ELF-1 (cell line): ENCODE measurements around the gene PITPNB.
A peak's percentile ranks its signal among the peaks of the same experiment; 100 is the strongest.

Experiments used
- DNase-seq: peaks from one replicate; pipeline ENCODE4 v3.0.0-alpha.2; 2016; ENCODE audit warnings: low read depth, low spot score

The PITPNB gene

DNA sequence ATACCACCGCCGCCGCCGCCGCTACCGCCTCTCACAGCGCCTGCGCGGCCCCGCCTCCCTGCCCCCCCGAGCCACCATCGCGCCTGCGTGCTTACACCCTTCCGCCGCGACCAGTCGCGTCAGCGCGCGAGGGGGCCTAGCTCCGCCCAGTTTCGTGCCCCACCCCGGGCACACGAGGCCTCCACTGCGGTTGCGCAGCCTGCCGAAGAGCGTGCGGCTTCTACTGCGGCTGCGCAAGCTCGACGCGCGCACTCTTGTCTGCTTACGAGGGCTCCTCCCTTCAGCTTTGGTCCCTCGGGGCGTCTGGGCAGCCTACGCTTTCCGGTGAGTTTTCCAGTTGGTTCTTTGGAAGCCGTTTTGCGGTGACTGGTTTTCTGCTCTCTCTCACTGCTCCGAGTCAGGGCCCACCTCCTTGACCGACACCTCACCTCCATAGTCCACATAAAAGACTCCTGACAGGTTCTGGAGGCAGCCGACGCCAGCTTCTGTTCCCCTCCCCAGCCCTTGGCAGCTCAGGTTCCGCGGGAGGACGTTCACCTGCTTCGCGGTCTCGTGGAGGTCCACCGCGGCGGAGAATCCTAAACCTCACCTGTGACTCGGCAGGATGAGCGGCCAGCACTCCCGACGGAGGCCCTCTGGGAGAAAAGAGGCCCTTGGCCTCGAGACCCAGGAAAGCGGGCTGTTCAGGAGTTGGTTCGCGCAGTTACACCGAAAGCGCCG is at the start of gene PITPNB:
TSS of gene PITPNB (minus strand) at position 35 of the 720 bp plus-strand sequence. CDS start 65 bp downstream, outside the sequence.
- peak; percentile 99 for DNase-seq

DNA sequence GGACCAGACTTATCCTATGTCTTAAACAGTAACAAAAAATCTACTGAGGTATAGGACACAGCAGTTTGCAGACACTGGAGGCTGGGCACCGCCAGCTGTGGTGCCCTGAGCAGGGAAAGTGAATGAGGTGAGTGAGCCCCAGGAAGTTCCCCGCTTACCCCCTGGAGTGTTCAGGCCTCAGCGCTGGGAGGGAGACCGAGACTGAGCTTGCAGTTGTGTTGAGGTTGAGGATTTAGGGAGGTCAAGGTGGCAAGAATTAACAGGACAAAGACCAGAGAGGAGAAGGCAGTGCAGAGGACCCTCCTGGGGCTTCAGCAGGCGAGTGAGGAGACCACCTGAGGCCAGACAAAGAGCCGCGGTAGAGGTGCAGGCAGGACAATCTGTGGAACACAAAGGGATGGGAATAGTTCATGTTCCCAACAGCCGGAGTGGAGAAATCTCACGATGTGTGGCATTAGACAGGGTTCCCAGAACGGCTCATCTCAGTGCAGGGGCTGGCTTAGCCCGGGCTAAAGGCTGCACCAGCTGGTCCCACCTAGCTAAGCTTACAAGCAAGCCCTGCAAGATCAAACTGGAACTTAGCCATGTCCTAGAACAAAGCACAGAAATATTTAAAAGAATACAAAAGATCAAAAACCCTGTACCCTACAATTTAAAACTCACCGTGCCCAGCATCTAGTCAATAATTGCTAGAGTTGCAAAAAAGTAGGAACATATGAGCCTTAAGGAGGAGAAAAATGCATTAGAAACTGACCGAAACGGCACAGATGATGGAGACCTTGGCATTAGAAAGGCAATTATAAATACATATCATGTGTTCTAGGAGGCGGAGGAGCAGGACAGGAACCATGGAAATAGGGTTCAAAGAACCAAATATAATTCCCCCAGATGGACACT is 47.4 kb upstream of the PITPNB start:
- no peak for DNase-seq

DNA sequence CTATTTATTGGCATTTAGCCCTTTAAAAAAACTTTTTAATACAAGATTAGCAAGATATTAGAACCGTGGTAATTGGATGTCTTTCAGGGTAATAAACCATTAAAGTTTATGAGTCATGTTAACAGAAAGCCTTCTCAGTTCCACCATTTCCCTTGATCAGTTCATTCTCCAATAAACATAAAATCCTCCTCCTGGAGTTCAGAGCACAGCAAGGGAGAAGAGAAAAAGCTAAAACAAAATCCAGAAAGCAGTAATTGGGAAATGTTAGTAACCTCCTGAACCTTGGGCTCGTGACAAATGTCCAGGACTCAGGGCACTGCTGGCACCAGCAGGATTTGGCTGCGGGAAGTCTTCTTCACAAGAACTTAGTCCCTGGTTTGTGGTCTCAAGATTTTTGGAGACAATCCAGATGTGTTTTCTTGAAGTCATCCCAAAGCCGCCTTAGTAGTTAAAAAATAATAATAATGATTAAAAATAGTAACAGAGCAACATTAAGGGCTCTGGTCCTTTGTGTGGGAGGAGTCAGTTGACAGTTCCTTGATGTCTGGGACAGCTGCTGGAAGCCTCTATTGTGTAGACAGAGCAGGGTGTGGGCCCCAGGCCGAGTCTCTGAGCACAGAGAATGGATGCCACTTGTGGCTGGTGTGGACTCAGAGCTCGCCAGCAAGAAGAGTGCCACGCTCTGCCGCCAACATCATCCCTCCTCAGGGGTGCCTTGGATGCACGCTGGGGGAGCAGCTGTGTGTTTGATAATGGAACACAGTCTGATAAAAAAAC is 43.4 kb upstream of the PITPNB start:
- no peak for DNase-seq

DNA sequence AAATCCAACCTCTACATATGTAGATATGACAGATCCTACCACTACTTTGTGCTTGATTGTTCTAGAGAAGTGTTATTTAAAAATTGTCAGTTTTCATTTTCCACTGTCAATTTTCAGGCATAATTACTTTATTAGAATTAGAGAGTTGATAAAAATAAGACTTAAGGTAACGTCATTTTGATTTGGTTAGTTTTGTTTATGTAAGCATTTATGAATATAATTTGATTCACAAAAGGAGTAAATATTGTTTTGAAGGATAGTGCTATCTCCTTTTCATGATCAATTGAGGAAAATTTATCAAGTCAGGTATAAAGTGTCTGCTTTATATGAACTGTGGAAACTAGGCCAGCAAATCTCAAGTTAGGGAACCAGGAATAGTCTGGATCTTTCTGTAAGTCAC is 42.6 kb upstream of the PITPNB start:
- DNase-seq = no peak

DNA sequence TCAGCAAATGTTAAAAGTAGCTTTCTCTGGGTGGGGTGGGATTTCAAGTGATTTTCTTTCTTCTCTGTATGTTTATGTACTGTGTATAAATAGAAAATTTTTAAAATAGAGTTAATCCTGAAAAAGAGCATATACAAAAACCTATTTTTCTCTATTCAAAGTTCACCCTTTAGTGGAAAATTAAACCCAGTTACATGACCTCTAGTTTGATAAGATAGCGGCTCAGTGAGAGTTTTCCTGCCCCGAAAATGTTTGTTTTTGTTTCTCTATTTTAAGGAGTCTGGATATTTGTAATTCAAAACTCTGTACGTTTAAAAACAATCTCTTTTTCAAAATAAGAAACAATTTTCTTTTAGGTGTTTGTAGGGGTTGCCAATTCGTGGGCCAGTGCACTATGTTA is 42.1 kb upstream of the PITPNB start:
- DNase-seq = no peak

DNA sequence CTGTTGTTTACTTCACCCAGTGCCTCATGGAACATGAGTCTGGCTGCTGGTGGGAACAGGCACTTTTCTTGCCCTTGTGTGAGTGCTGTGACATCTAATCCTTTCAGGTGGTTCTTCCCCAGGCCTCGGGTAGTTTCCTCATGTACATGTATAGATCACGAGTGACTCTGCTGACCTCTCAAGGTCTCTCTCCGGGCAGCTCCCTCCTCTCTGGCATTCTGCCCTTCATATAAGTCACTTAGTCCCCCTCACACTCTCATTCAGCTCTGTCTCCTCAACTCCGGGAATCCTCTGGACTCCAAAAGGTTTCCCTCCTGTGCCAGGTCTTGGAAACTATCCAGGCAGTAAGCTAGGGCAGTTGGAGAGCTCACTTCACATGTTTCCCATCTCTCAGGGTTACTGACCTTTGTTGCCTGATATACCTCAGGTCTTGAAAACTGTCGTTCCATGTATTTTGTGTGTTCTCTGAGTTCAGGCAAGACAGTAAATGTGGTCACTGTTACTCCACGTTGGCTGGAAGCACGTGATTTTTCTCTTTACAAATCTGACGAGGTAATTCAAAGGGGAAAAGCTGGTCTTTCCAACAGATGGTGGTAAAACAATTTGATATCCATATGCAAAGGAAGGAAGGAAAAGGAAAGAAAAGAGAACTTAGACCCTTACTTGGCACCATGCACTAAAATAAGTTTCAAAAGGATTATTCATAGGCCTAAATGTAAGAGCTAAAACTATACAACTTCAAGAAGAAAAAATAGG is 40.5 kb upstream of the PITPNB start:
- DNase-seq = no peak

DNA sequence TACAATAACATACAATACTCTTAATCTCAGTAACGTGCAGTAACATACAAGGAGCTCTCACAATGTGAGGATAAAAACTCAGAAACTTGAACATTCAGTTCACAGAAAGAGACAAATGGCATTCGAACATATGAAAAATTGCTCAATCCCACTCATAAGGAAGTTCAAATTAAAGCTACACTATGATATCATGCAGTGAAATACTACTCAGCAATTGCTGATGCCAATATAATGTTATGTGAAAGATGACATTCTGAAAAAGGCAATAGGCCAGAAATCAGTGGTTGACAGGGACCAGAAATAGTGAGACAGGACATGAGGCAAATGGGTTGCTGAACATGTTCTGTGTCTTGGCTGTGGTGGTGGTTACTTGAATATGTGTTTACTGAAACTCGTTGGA is 33.7 kb upstream of the PITPNB start:
- DNase-seq = no peak

DNA sequence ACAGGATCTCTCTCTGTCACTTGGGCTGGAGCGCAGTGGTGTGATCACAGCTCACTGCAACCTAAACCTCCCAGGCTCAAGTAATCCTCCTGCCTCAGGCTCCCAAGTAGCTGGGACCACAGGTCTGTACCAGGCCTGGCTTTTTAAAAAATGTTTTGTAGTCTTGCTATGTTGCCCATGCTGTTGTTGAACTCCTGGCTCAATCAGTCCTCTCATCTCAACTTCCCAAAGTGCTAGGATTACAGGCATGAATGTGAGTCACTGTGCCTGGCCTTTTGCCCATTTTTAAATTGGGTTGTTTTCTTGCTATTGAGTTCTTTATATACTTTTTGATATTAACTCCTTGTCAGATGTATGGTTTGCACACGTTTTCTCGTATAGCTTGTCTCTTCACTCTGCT is 33.0 kb upstream of the PITPNB start:
- DNase-seq = no peak

DNA sequence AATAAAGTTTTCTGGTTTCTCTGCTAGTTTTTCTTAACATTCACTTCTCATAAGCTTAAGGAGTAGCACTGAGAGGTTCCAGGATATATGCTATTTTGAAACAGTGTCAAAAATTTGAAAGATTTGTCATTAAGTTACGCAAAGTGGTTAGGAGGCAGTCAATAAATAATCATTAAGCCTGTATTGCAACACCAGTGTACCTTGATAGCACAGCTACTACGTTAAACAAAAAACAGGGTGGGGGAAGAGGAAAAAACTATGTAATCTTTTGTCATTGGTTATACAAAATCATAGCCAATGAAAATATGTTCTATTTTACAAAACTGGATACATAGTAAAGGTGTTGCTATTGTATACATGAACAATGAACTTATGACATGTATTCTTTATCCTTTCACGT is 30.4 kb upstream of the PITPNB start:
- DNase-seq = no peak

DNA sequence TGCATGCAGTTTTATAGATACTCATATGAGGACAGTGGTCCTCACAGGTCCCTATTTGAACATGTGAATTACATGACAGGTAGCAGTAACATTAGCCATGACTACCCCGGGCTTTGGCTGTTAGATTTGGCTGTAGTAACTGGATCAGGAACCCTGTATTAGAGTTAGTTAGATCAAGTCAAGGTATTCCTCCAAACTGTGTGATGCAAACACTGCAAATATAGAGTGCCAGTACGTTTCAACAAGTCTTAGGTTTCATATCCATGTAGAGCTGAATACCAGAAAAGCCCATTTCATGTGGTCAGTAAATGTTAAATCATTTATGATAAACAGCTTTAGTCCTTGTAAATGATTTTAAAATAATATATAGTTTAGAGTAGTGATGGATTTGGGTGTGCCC is 29.5 kb upstream of the PITPNB start:
- DNase-seq = no peak

DNA sequence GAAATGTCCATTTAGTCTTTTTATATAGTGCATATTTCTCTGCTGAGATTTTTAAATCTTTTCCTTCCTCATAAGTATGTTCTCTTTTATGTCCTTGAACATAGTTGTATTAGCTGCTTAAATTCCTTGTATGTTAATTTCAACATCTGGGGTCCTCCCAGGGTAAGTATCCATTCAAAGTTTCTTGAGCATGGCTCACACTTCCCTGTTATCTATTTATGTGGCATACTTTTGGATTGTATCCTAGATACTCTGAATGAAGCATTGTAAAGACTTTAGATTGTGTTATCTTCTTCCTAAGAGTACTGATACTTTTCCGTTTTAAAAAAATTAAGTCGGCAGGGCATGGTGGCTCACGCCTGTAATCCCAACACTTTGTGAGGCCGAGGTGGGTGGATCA is 28.4 kb upstream of the PITPNB start:
- no peak for DNase-seq

DNA sequence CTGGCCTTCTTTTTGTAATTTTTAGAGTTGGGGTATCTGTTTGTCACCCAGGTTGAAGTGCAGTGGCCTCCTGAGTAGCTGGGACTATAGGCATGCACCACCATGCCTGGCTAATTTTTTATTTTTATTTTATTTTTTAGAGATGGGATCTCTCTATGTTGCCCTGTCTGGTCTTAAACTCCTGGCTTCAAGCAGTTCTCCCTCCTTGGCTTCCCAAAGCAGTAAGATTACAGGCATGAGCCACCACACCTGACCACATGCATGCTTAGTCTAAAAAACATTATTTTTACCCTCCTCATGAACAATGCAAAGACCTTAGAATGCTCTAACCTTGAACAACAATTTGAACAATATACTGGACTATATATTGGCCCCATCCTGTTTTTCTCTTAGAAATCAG is 22.1 kb upstream of the PITPNB start:
- no peak for DNase-seq

DNA sequence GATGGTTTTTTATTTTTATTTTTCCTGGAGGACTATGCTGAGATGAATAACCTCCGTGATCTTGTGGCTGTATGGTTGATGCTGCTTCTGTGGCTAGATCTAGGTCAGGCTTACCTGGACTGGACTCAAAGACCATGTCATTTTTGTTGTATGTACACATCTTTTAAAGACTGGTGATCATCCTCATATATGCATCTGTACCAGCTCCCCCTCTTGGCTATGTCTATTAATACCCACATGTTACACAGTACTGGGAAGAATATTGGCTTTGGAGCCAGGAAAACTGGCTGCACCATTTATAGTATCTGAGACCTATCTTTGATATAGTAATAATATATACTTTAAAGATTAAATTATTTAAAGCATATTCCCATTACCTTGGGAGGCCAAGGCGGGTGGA is 18.4 kb upstream of the PITPNB start:
- DNase-seq = no peak

DNA sequence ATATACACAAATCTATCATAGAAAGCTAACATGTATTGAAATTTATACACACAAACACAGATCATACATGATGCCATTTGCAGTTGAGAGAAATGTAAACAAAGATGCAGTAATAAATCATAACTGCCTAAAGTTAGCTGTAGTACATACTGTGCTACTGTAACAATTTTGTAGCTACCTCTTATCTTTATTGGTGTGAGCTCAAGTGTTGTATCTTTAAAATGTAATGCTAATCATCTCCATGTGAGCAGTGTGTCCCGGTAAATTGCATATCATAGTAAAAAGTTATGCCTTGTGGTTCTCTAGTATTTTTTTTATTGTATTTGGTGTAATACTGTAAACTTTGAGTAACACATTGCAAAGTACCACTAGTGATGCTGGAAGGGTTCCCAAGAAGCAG is 16.8 kb upstream of the PITPNB start:
- DNase-seq = no peak

DNA sequence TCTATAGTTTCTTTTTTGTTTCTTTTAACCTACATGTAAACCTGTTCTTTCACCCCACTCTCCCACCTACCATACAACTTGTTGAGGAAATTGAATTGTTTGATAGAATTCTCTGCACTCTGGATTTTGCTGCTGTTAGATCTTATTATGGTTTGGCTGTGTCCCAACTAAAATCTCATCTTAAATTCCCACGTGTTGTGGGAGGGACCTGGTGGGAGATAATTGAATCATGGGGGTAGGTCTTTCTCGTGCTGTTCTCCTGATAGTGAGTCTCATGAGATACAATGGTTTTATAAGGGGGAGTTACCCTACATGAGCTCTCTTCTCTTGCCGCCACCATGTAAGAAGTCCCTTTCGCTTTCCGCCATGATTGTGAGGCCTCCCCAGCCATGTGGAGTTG is 15.0 kb upstream of the PITPNB start:
- peak; percentile 11 for DNase-seq

DNA sequence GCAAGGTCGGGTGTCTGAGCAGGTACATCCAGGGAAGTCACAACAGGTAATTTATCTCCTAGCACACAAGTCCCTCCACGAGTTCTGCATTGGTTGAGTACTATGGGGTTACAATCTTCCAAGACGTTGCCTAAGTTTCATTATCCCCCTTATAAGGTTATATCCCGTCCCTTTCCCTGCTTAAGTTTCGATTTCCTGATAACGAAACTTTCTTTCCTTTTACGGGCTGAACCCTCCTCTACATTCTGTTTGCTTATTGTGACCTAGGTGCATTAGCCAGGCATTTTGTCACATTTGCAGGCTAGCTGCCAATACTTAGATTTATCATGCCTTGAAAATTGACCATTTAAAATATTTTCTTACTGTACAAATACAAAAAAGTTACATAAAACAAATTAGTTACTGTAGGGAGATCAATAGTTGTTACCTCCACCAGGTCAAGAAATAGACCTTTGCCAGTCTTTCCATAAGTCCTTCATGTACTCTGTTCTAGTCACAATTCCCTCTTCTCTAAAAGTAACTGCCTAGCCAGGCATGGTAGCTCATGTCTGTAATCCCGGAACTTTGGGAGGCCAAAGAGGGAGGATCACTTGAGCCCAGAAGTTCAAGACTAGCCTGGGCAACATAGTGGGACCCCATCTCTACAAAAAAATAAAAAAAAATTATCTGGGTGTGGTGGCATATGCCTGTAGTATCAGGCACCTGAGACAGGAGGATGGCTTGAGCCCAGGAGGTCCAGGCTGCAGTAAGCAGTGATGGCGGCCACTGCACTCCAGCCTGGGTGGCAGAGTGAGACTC is 14.3 kb upstream of the PITPNB start:
- DNase-seq = no peak

DNA sequence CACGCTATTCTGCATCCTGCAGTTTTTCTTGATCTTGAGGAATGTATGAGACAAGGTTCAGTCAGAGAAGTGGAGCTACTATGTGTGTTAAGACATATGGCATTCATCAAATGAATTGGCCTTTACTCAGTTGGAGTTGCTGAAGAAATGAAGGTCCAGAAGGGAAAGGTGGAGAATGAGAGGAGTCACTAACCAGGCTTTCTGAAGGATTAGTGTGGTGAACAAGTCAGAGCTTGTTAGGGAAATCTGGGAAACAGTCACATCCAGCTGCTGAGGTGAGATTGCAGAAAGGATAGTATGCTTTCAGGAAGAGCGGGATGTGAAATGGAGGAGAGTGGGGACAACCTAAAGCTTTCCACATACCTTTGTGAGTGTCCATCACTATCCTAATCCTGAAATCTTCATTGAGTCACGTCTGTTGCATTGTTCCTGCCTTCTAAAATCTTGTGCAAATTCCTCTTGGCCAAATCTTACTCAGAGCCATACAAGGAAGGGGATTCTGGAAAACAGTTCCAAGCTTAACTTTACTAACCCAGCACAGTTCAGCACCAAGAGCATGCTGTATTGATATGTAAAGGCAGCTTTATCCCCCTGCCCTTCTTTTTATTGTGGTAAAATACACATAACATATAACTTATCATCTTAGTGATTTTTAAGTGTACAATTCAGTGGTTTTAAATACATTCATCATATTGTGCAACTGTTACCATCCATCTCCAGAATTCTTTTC is 11.4 kb upstream of the PITPNB start:
- DNase-seq = peak; percentile 7

DNA sequence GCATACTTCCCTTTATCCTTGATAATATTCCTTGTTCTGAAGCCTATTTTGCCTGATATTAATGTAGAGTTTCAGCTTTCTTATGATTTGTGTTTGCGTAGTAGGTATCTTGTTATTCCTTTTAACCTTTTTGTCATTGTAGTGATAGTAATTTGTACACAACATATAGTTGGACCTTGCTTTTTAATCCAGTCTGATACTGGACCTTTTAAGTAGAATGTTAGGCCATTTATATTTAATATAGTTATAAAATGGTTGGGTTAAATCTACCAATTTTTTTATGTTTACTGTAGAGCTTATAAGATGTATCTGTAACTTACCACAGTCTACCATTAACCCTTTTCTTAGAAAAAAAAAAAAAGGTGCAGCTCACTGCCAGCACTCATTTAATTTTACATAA is 8.6 kb upstream of the PITPNB start:
- DNase-seq = no peak

DNA sequence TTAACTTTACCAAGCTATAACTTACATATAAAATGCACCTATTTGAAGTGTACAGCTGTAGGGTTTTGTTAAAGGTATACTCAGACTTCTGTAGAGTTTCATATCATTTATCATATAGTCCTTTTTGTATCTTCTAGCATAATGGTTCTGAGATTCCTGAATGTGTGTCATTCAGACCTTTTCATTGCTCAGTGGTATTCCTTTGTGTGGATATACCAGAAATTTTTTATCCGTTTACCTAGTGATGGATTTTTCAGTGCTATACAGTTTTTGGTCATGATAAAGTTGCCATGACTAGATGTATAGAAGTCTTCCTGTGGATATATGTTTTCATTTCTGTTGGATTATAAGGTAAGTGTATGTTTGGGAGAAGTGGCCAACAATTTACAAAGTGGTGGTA is 6.3 kb upstream of the PITPNB start:
- no peak for DNase-seq
